Upper lobe of left lung (tissue), 6 donors: Measurements from ENCODE around the gene ZIC4. TPM values are rescaled to one million over a fixed set of nuclear protein-coding genes. Genes with fewer than 3 reads are reported as not detected.

Experiments used
- ATAC-seq, 2 donors: fragments of 200-7000 bp; cut with Tn5 transposase; one replicate each; pipeline ENCODE4 v1.9.1; 2022; ENCODE audit warnings: mild to moderate bottlenecking in 2 of 2, moderate library complexity in 2 of 2; ENCODE audit not compliant: low FRiP score in 2 of 2
- DNase-seq, 2 donors: peaks; one replicate each; pipeline ENCODE4 v3.0.0-alpha.2; 2019 to 2020
- H3K27ac ChIP-seq, 4 donors: fragments of 200-600 bp; sonication (generic); one replicate each; pipeline ENCODE4 v1.5.1; 2016 to 2019
- H3K27me3 ChIP-seq, 4 donors: fragments of 200-600 bp; sonication (generic); one replicate each; pipeline ENCODE4 v1.5.1; 2017 to 2019
- H3K36me3 ChIP-seq, 4 donors: fragments of 200-600 bp; sonication (generic); one replicate each; pipeline ENCODE4 v1.5.1; 2016 to 2019
- H3K4me1 ChIP-seq, 4 donors: fragments of 200-600 bp; sonication (generic); one replicate each; pipeline ENCODE4 v1.5.1; 2018 to 2019
- H3K4me3 ChIP-seq, 4 donors: fragments of 200-600 bp; sonication (generic); one replicate each; pipeline ENCODE4 v1.5.1; 2017 to 2019; ENCODE audit warnings: mild to moderate bottlenecking in 2 of 4, moderate library complexity in 1 of 4
- H3K9me3 ChIP-seq, 4 donors: fragments of 200-600 bp; sonication (generic); one replicate each; pipeline ENCODE4 v1.5.1; 2018 to 2019
- CTCF ChIP-seq, 6 experiments: fragments of 450-650 bp in 4 of 6; fragments of 200-600 bp in 2 of 6; sonication (generic) in 2 of 6; IDR thresholded peaks; one replicate each; pipeline ENCODE4 v1.5.1; 2016 to 2019; ENCODE audit warnings: antibody characterized with exemption in 6 of 6
- EP300 ChIP-seq, 4 donors: sonication (generic); formaldehyde crosslinking; IDR thresholded peaks; one replicate each; pipeline ENCODE4 v1.5.1; 2017; ENCODE audit warnings: antibody characterized with exemption in 4 of 4, control low read depth in 2 of 4
- POLR2A ChIP-seq, 4 donors: fragments of 450-650 bp; IDR thresholded peaks; one replicate each; pipeline ENCODE4 v1.5.1; 2016 to 2017; ENCODE audit warnings: antibody characterized with exemption in 4 of 4, mild to moderate bottlenecking in 2 of 4
- POLR2AphosphoS5 ChIP-seq, 2 donors: sonication (generic); formaldehyde crosslinking; IDR thresholded peaks; one replicate each; pipeline ENCODE4 v1.5.1; 2017; ENCODE audit warnings: antibody characterized with exemption in 2 of 2
- WGBS, 2 donors: methylation state at CpG; one replicate each; pipeline ENCODE4 v1.1.5; 2017 to 2018; 5-methylcytosine and 5-hydroxymethylcytosine counted together
- total RNA-seq, 6 donors: library from RNA; depleted of rRNA in 4 of 6; stranded (reverse); fragments of >200 nt in 4 of 6; gene quantifications; one replicate each; pipeline versions ENCODE4 v1.1.0 to v1.2.1, GENCODE V29; 2016 to 2021
- donor health status: DM: no; HTN: no; CAD: no; lungs with moderate emphysema.
- donor health status: DM: no; HTN: yes; CAD: no; lungs with severe emphysema.

ZIC4 gene
- total RNA-seq, 6 donors from 2014 or later, result not detected

- Histone ChIP-seq H3K27ac (no peak overlapping the region), H3K4me1 (no peaks in the 10 kb centered on the region), H3K9me3 (no peaks in the 10 kb centered on the region), H3K4me3 (no peak overlapping the region), H3K27me3 (peaks cover 0 to 49% (median 28%) of the 10 kb centered on the region in 4 donors), H3K36me3 (no peaks in the 10 kb centered on the region)
- no peak for DNase-seq
- 51 to 55% methylated on average over 5 of the region's 5 CpGs for WGBS, 2 donors
- TF ChIP-seq POLR2AphosphoS5 (IDR thresholded peaks at IDR 0.05) (no peak), POLR2A (IDR thresholded peaks at IDR 0.05) (no peak), CTCF (IDR thresholded peaks at IDR 0.05) (no peak), EP300 (IDR thresholded peaks at IDR 0.05) (no peak)
- ATAC-seq, result no peak
Observed at GRCh38 chr3:147403511-147403910, 2.8 kb downstream of the ZIC4 start.

GRCh38 chr3:147402159-147402558, 4.2 kb downstream of the ZIC4 start:
- Histone ChIP-seq H3K36me3 (no peaks in the 10 kb centered on the region), H3K27ac (no peak overlapping the region), H3K9me3 (no peaks in the 10 kb centered on the region), H3K27me3 (peaks cover 0 to 50% (median 28%) of the 10 kb centered on the region in 4 donors), H3K4me3 (no peak overlapping the region), H3K4me1 (peaks cover 0 to 4% (median 0%) of the 10 kb centered on the region in 4 donors)
- TF ChIP-seq POLR2AphosphoS5 (IDR thresholded peaks at IDR 0.05), result no peak
- no peak for TF ChIP-seq EP300 (IDR thresholded peaks at IDR 0.05)
- TF ChIP-seq CTCF (IDR thresholded peaks at IDR 0.05), result no peak
- TF ChIP-seq POLR2A (IDR thresholded peaks at IDR 0.05), result no peak
- no peak for ATAC-seq
- no peak for DNase-seq
- 19 to 29% methylated on average over 5 of the region's 5 CpGs for WGBS, 2 donors

GRCh38 chr3:147401421-147401820, 4.9 kb downstream of the ZIC4 start:
- H3K36me3 ChIP-seq, result no peaks in the 10 kb centered on the region
- no peaks in the 10 kb centered on the region for H3K9me3 ChIP-seq
- peaks cover 0 to 11% (median 0%) of the 10 kb centered on the region in 4 donors for H3K4me1 ChIP-seq
- no peak for TF ChIP-seq CTCF (IDR thresholded peaks at IDR 0.05)
- no peak for TF ChIP-seq EP300 (IDR thresholded peaks at IDR 0.05)
- TF ChIP-seq POLR2AphosphoS5 (IDR thresholded peaks at IDR 0.05), result no peak
- no peak for TF ChIP-seq POLR2A (IDR thresholded peaks at IDR 0.05)
- DNase-seq (no peak), ATAC-seq (no peak)
- H3K27me3 ChIP-seq, result peaks cover 0 to 50% (median 27%) of the 10 kb centered on the region in 4 donors
- WGBS, 2 donors, result 15 to 38% methylated on average over 1 of the region's 1 CpG
- H3K4me3 ChIP-seq, result no peak overlapping the region
- H3K27ac ChIP-seq, result no peak overlapping the region

- DNase-seq, result no peak
- 36 to 50% methylated on average over 1 of the region's 1 CpG for WGBS, 2 donors
- Histone ChIP-seq H3K4me1 (peaks cover 0 to 15% (median 0%) of the 10 kb centered on the region in 4 donors), H3K27ac (no peak overlapping the region), H3K27me3 (peaks cover 0 to 50% (median 27%) of the 10 kb centered on the region in 4 donors), H3K36me3 (no peaks in the 10 kb centered on the region), H3K9me3 (no peaks in the 10 kb centered on the region), H3K4me3 (no peak overlapping the region)
- no peak for ATAC-seq
- TF ChIP-seq CTCF (IDR thresholded peaks at IDR 0.05) (no peak), POLR2AphosphoS5 (IDR thresholded peaks at IDR 0.05) (no peak), POLR2A (IDR thresholded peaks at IDR 0.05) (no peak), EP300 (IDR thresholded peaks at IDR 0.05) (no peak)
Observed at GRCh38 chr3:147400999-147401398, 5.3 kb downstream of the ZIC4 start.

- Histone ChIP-seq H3K4me3 (no peak overlapping the region), H3K9me3 (no peaks in the 10 kb centered on the region), H3K27me3 (peaks cover 0 to 49% (median 25%) of the 10 kb centered on the region in 4 donors), H3K36me3 (no peaks in the 10 kb centered on the region), H3K4me1 (peaks cover 0 to 18% (median 0%) of the 10 kb centered on the region in 4 donors), H3K27ac (no peak overlapping the region)
- ATAC-seq (no peak), DNase-seq (no peak)
- TF ChIP-seq CTCF (IDR thresholded peaks at IDR 0.05) (no peak), POLR2A (IDR thresholded peaks at IDR 0.05) (no peak), EP300 (IDR thresholded peaks at IDR 0.05) (no peak), POLR2AphosphoS5 (IDR thresholded peaks at IDR 0.05) (no peak)
Observed at GRCh38 chr3:147400111-147400510, 6.2 kb downstream of the ZIC4 start.
